ENCODE data around the gene DACH1.

DNA sequence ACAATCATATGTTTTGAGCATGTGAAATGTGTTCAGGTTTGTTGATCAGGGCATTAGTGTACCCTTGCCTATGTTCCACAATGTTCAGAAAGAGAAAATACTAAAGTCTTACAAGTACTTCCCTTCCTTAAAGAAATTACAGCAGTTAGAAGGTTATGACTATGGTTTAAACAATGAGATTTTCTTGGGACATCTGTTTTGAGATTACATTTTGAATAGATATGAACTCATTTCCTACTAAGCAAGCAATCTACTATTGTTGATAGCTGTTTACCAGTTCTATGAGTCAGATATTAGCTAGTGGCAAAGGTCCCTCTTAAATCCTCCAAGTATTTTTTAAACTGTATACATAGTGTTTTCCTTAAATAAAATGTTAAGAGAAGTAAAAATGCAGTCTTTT, 241.3 kb downstream of the DACH1 start:
- TF ChIP-seq, protein P1, sequence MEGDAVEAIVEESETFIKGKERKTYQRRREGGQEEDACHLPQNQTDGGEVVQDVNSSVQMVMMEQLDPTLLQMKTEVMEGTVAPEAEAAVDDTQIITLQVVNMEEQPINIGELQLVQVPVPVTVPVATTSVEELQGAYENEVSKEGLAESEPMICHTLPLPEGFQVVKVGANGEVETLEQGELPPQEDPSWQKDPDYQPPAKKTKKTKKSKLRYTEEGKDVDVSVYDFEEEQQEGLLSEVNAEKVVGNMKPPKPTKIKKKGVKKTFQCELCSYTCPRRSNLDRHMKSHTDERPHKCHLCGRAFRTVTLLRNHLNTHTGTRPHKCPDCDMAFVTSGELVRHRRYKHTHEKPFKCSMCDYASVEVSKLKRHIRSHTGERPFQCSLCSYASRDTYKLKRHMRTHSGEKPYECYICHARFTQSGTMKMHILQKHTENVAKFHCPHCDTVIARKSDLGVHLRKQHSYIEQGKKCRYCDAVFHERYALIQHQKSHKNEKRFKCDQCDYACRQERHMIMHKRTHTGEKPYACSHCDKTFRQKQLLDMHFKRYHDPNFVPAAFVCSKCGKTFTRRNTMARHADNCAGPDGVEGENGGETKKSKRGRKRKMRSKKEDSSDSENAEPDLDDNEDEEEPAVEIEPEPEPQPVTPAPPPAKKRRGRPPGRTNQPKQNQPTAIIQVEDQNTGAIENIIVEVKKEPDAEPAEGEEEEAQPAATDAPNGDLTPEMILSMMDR (IDR thresholded peaks at IDR 0.05) = no peak
- TF ChIP-seq POLR2A (IDR thresholded peaks at IDR 0.05) = no peak

Measured in lower leg skin (tissue), 3 donors.